AG09319 (cell line): Measurements from ENCODE around the gene SORL1.

ENCODE experiments used
- DNase-seq: peaks from one replicate; pipeline ENCODE4 v3.0.0-alpha.2; 2010; ENCODE audit warnings: low read depth; ENCODE audit errors: extremely low read depth
- TF ChIP-seq, protein P1 (sequence below): IDR thresholded peaks from 2 replicates; pipeline ENCODE4 v1.5.1; 2011; ENCODE audit warnings: low read depth, mild to moderate bottlenecking, inconsistent platforms, low read length, moderate library complexity

SORL1 gene

GRCh38 chr11:121420398-121420797 is 31.7 kb upstream of the SORL1 start:
- no peak for DNase-seq
- TF ChIP-seq, protein P1, sequence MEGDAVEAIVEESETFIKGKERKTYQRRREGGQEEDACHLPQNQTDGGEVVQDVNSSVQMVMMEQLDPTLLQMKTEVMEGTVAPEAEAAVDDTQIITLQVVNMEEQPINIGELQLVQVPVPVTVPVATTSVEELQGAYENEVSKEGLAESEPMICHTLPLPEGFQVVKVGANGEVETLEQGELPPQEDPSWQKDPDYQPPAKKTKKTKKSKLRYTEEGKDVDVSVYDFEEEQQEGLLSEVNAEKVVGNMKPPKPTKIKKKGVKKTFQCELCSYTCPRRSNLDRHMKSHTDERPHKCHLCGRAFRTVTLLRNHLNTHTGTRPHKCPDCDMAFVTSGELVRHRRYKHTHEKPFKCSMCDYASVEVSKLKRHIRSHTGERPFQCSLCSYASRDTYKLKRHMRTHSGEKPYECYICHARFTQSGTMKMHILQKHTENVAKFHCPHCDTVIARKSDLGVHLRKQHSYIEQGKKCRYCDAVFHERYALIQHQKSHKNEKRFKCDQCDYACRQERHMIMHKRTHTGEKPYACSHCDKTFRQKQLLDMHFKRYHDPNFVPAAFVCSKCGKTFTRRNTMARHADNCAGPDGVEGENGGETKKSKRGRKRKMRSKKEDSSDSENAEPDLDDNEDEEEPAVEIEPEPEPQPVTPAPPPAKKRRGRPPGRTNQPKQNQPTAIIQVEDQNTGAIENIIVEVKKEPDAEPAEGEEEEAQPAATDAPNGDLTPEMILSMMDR: no peak

GRCh38 chr11:121421149-121421901 is 30.8 kb upstream of the SORL1 start:
- DNase-seq: no peak
- TF ChIP-seq, protein P1: no peak

GRCh38 chr11:121422675-121423074 is 29.4 kb upstream of the SORL1 start:
- no peak for DNase-seq
- TF ChIP-seq, protein P1: no peak

DNA sequence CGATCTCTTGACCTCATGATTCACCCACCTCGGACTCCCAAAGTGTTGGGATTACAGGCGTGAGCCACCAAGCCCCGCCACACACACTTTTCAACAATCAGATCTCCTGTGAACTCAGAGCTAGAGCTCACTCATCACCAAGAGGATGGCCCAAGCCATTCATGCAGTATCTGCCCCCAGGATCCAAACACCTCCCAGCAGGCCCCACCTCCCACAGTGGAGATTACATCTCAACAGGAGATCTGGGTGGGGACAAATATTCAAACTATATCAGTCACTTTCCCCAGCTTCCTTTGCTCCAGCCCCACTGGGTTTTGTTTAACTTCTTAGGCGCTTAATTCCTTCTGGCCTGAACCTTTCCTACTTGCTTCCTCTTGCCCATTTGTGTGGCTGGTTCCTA is 26.3 kb upstream of the SORL1 start:
- DNase-seq: no peak
- TF ChIP-seq, protein P1: no peak

DNA sequence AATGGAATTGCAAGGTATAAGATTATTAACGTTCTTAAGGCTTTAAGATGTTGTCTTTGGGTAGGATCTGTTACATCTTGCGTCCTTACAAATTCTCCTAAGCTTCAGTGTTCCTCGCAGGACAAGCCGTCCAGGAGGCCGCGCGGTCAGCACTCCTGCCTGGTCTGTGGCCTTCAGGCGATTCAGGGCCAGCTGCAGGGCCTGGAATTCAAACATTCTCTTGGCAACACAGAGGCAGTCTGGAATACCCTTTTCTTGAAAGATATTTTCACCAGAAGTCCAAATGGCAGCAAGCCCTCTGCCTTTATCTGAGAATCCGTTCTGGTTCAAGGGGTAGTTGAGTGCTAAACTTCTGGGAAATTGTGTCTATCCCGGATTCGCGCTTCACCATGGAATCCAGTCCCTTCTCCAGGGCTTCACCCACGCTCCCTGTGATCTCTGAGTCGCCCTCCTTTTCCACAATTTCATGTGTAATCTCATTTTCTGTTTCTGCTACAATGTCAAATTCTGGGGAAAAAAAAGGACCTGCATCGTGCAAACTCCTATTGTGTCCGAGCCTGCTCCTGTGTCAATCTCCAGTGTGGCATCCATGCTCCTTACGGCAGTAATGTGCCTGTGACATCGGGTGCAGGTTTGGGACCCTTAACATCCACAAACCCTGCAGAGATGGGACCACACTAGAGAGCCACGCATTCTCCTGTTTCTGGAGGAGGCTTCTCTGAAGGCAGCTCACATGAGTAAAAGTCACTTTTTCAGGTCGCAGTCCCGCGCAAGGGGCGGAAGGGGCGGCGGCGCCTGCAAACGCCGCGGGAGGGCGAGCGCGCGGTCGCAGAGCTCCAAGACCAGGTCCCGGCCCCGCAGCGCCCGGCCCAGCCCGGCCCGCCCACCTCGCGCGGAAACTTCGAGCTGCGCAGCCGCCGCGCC is 25.4 kb upstream of the SORL1 start:
- no peak for DNase-seq
- TF ChIP-seq, protein P1: no peak

- no peak for DNase-seq
- TF ChIP-seq, protein P1: no peak
Observed at GRCh38 chr11:121427400-121427744, 24.7 kb upstream of the SORL1 start.

DNA sequence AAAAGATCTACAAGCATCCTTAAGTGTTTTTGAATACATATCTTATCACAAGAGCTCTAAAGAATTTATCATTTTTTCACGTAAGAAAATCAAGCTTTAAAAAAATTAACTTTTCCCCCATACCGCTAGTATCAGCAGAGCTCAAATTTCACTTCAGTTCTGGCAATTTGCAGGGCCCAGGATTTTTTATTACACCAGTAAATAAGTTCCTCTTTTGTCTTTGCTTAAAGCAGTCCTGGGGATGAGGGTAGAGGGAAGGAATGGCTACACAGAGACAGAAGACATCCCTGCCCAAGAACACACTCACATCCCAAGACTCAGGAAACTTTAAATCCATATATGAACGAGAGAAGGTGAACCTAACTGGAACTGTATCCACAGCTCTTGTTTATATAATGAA is 22.6 kb upstream of the SORL1 start:
- TF ChIP-seq, protein P1: no peak
- no peak for DNase-seq
